IPS DF 4.7 (cell line): Measurements from ENCODE around the gene LDAH.

ENCODE experiments used
- DNase-seq: peaks from one replicate; pipeline ENCODE4 v3.0.0-alpha.2; 2013; ENCODE audit warnings: low spot score; ENCODE audit errors: extremely low read depth

The LDAH gene

GRCh38 chr2:20638646-20639430 lies 184.1 kb downstream of the LDAH start:
- DNase-seq: no peak

GRCh38 chr2:20638014-20638413 lies 184.9 kb downstream of the LDAH start:
- no peak for DNase-seq

GRCh38 chr2:20637147-20637546 lies 185.8 kb downstream of the LDAH start:
- no peak for DNase-seq

DNA sequence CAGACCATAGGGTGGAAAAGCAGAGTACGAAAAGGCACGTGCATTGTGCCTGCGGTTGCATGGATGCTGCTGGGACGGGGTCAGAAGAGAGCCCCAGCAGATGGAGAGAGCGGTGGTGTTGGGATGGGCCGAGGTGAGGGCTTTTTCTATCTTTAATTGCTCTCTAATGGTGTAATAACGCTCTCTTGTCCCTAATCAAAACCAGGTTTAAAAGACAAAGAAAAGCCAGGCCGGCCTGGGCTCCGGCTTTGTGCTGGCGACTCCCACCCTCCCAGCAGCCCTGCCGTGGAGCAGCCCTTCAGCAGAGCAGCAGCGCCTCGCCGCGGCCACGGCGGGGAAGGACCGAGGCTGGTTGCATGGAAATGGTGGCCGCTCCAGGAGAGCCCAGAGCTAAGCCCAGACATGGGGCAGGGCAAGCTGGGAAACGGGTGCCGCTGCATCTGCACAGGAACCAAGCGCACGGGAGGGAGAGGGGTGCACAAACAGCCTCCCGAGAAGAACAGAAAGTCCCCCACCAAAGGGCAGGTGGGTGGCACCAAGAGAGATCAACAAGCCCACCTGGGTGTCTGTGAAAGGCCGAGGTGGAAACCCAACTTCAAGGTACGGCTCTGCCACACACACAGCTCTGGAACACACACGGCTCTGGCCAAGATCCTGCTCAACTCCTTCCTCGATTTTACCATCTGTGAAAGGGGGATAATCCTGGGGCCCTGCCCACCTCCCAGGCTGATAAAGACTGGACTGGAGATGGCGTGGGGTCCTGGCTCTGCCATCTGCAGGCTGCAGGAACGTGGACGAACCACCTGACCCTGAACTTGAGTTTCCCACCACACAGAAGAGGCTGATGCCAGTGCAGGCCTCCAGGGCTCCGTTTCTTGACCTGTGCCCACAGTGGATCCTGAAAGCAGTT lies 187.0 kb downstream of the LDAH start:
- no peak for DNase-seq

GRCh38 chr2:20635113-20635510 lies 187.8 kb downstream of the LDAH start:
- no peak for DNase-seq

GRCh38 chr2:20634507-20635112 lies 188.3 kb downstream of the LDAH start:
- no peak for DNase-seq
